A673 (cell line): Measurements from ENCODE around the gene CSTF1.

Source experiments
- CTCF ChIP-seq: fragments of 300-800, 200-600 bp; sonication (generic); conservative IDR thresholded peaks from 2 replicates; pipeline ENCODE4 v1.5.1; 2017; ENCODE audit warnings: low read depth, mild to moderate bottlenecking, antibody characterized with exemption, low read length, moderate library complexity, mixed read lengths
- EZH2 ChIP-seq: fragments of 200-600 bp; sonication (generic); IDR thresholded peaks from 2 replicates; pipeline ENCODE4 v1.6.1; 2017; ENCODE audit warnings: borderline replicate concordance, low read depth, mild to moderate bottlenecking, mixed read lengths, antibody characterized with exemption, low read length; ENCODE audit not compliant: poor library complexity, severe bottlenecking

- TF ChIP-seq CTCF (no peak), EZH2 (no peak)
Observed at GRCh38 chr20:56454754-56455153, 62.3 kb downstream of the CSTF1 start.
